ENCODE data around the gene CASKIN1.

The CASKIN1 gene

GRCh38 chr16:2149630-2150417 lies 46.6 kb downstream of the CASKIN1 start:
- Histone ChIP-seq H3K27ac (no peak overlapping the region), H3K4me3 (IDR thresholded peaks at IDR 0.05; ENCODE audit: insufficient read depth, low read depth, low read length) (no peak overlapping the region)

GRCh38 chr16:2148714-2149629 lies 47.4 kb downstream of the CASKIN1 start:
- Histone ChIP-seq H4K20me1 (ENCODE audit: insufficient read depth) (peaks cover 30% of the 10 kb centered on the region), H3K79me2 (ENCODE audit: insufficient read depth, low read depth) (peaks cover 13% of the 10 kb centered on the region), H2AFZ (ENCODE audit: low read depth) (peak overlapping the region; percentile 49), H3K36me3 (ENCODE audit: insufficient read depth) (peaks cover 4% of the 10 kb centered on the region; the same call in 1 of the 2 replicates), H3K9ac (peak overlapping the region; percentile 41; the same call in 1 of the 2 replicates), H3K27me3 (ENCODE audit: insufficient read depth, low read depth) (no peaks in the 10 kb centered on the region), H3K4me2 (peak overlapping the region; percentile 87), H3K4me3 (IDR thresholded peaks at IDR 0.05; ENCODE audit: insufficient read depth, low read depth, low read length) (no peak overlapping the region), H3K4me1 (ENCODE audit: low read depth, poor library complexity, severe bottlenecking) (peaks cover 53% of the 10 kb centered on the region), H3K27ac (no peak overlapping the region)
- TF ChIP-seq CTCF (conservative IDR thresholded peaks at IDR 0.05; ENCODE audit: low read depth, low read length), result no peak

More at GRCh38 chr16:2149630-2150417, 46.6 kb downstream of the CASKIN1 start:
- H3K4me2 ChIP-seq, result peak overlapping the region; percentile 87
- H3K27me3 ChIP-seq (ENCODE audit: insufficient read depth, low read depth), result no peaks in the 10 kb centered on the region
- peaks cover 7% of the 10 kb centered on the region; the same call in 1 of the 2 replicates for H3K36me3 ChIP-seq (ENCODE audit: insufficient read depth)
- no peak for TF ChIP-seq CTCF (conservative IDR thresholded peaks at IDR 0.05; ENCODE audit: low read depth, low read length)
- peak overlapping the region; percentile 6; the same call in 1 of the 2 replicates for H3K9ac ChIP-seq
- peaks cover 33% of the 10 kb centered on the region for H4K20me1 ChIP-seq (ENCODE audit: insufficient read depth)
- H3K4me1 ChIP-seq (ENCODE audit: low read depth, poor library complexity, severe bottlenecking), result peaks cover 53% of the 10 kb centered on the region
- peaks cover 21% of the 10 kb centered on the region for H3K79me2 ChIP-seq (ENCODE audit: insufficient read depth, low read depth)
- H2AFZ ChIP-seq (ENCODE audit: low read depth), result no peak overlapping the region

- Histone ChIP-seq H3K27me3 (ENCODE audit: insufficient read depth, low read depth) (no peaks in the 10 kb centered on the region), H3K4me2 (peak within 1 kb of the TSS; percentile 87), H3K4me1 (ENCODE audit: low read depth, poor library complexity, severe bottlenecking) (peaks cover 46% of the 10 kb centered on the region), H4K20me1 (ENCODE audit: insufficient read depth) (peaks cover 21% of the 10 kb centered on the region), H2AFZ (ENCODE audit: low read depth) (peak within 1 kb of the TSS; percentile 64), H3K27ac (no peak within 1 kb of the TSS), H3K36me3 (ENCODE audit: insufficient read depth) (no peaks in the 10 kb centered on the region), H3K79me2 (ENCODE audit: insufficient read depth, low read depth) (peaks cover 4% of the 10 kb centered on the region), H3K4me3 (IDR thresholded peaks at IDR 0.05; ENCODE audit: insufficient read depth, low read depth, low read length) (no peak within 1 kb of the TSS), H3K9ac (peak within 1 kb of the TSS; percentile 41; the same call in 1 of the 2 replicates)
- TF ChIP-seq CTCF (conservative IDR thresholded peaks at IDR 0.05; ENCODE audit: low read depth, low read length), result no peak
Observed at GRCh38 chr16:2147981-2148671, 48.3 kb downstream of the CASKIN1 start, which contains the start of gene RAB26. RAB26 (plus strand) TSS chr16:2148625; CDS start chr16:2148784, 159 bp downstream.

- Histone ChIP-seq H3K9ac (no peak overlapping the region), H3K36me3 (ENCODE audit: insufficient read depth) (no peaks in the 10 kb centered on the region), H4K20me1 (ENCODE audit: insufficient read depth) (peaks cover 15% of the 10 kb centered on the region), H3K79me2 (ENCODE audit: insufficient read depth, low read depth) (no peaks in the 10 kb centered on the region), H3K4me2 (no peak overlapping the region), H3K27ac (no peak overlapping the region), H2AFZ (ENCODE audit: low read depth) (no peak overlapping the region; the same call in 1 of the 2 replicates), H3K27me3 (ENCODE audit: insufficient read depth, low read depth) (no peaks in the 10 kb centered on the region), H3K4me1 (ENCODE audit: low read depth, poor library complexity, severe bottlenecking) (peaks cover 38% of the 10 kb centered on the region), H3K4me3 (IDR thresholded peaks at IDR 0.05; ENCODE audit: insufficient read depth, low read depth, low read length) (no peak overlapping the region)
- no peak for TF ChIP-seq CTCF (conservative IDR thresholded peaks at IDR 0.05; ENCODE audit: low read depth, low read length)
Observed at GRCh38 chr16:2147378-2147777, 49.0 kb downstream of the CASKIN1 start.

Data from KMS-11 (cell line).